ENCODE data around the gene PPL.

DNA sequence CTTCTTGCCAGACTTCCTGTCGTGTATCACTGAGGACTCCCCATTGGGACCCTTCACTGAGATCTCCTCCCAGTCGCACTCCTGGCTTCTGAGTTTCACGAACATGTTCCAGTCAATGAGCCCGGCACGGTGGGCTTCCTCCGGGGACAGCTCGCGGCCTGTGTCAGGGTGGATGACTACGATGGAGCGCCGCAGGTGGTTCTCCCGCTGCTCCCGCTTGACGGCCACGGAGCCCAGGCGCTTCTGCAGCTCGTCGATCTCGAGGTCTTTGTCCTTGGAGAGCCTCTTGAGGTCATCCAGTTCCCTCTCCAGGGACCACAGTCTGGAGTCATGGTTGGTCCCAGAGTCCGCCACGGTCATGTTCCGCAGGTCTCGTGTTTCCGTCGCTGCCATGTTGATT is 53.4 kb downstream of the PPL start:
- TF ChIP-seq CTCF (IDR thresholded peaks at IDR 0.05; ENCODE audit: low read length) (no peak), EZH2 (IDR thresholded peaks at IDR 0.05; ENCODE audit: borderline replicate concordance, low read length) (no peak)

All from OCI-LY1 (cell line).